ENCODE measurements around the gene CCR6. TPM values are rescaled to one million over a fixed set of nuclear protein-coding genes. Genes with fewer than 3 reads are reported as not detected.

CCR6 gene
- total and polyA plus RNA-seq, 8 donors = 0.13 to 0.92 TPM; not detected in 6

DNA sequence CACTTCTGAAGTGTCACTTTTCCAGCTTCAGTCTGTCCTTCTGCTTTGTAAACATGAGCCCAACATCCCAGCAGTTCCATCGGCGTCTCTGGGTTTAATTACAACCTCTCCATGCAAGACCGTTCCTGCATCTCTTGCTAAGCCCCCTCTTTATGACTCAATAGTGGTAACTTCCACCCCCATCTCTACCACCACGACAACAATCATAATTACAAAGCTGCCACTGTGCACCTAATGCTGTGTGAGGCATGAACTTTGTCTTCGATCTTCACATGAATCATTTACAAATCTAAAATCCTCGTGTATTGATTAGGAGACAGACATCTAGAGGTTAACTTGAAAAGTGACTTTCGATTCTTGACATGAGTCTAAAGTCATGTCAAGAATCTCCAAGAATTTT lies 4.9 kb upstream of the CCR6 start:
- TF ChIP-seq POLR2AphosphoS5 (IDR thresholded peaks at IDR 0.05) = no peak
- no peak for TF ChIP-seq CTCF (IDR thresholded peaks at IDR 0.05)
- TF ChIP-seq POLR2A (IDR thresholded peaks at IDR 0.05) = no peak
- TF ChIP-seq EP300 (IDR thresholded peaks at IDR 0.05) = no peak
- Histone ChIP-seq H3K36me3 (no peaks in the 10 kb centered on the region), H3K9me3 (no peaks in the 10 kb centered on the region), H3K27me3 (peaks cover 0 to 38% (median 0%) of the 10 kb centered on the region in 3 donors), H3K4me3 (no peak overlapping the region), H3K27ac (no peak overlapping the region), H3K4me1 (peaks cover 0 to 12% (median 11%) of the 10 kb centered on the region in 4 donors)
- WGBS, 5 donors = 78 to 87% (median 83%) methylated on average over 7 of the region's 7 CpGs
- DNase-seq = no peak
- intact Hi-C loops (cut with DNase I; ENCODE audit: low total_unique reads) = no loop called here

GRCh38 chr6:167118839-167119238 lies 4.1 kb upstream of the CCR6 start:
- no peak for DNase-seq
- Histone ChIP-seq H3K9me3 (no peaks in the 10 kb centered on the region), H3K27me3 (peaks cover 0 to 37% (median 0%) of the 10 kb centered on the region in 3 donors), H3K4me1 (peaks cover 0 to 14% (median 11%) of the 10 kb centered on the region in 4 donors), H3K36me3 (no peaks in the 10 kb centered on the region), H3K4me3 (no peak overlapping the region), H3K27ac (peak overlapping the region in 1 of 5 donors; percentile 41)
- TF ChIP-seq CTCF (IDR thresholded peaks at IDR 0.05) (no peak), POLR2AphosphoS5 (IDR thresholded peaks at IDR 0.05) (no peak), EP300 (IDR thresholded peaks at IDR 0.05) (no peak), POLR2A (IDR thresholded peaks at IDR 0.05) (no peak)
- intact Hi-C loops (cut with DNase I; ENCODE audit: low total_unique reads) = no loop called here
- WGBS, 5 donors = 80 to 92% (median 84%) methylated on average over 12 of the region's 12 CpGs

GRCh38 chr6:167119670-167120582 lies 3.0 kb upstream of the CCR6 start:
- H3K27ac ChIP-seq = peak overlapping the region in 1 of 5 donors; percentile 41
- peaks cover 0 to 14% (median 11%) of the 10 kb centered on the region in 4 donors for H3K4me1 ChIP-seq
- DNase-seq = peak; percentile 40 to 46
- intact Hi-C loops (cut with DNase I; ENCODE audit: low total_unique reads) = no loop called here
- H3K27me3 ChIP-seq = peaks cover 0 to 35% (median 0%) of the 10 kb centered on the region in 3 donors
- no peaks in the 10 kb centered on the region for H3K9me3 ChIP-seq
- TF ChIP-seq CTCF (IDR thresholded peaks at IDR 0.05) (no peak), POLR2AphosphoS5 (IDR thresholded peaks at IDR 0.05) (no peak), EP300 (IDR thresholded peaks at IDR 0.05) (no peak), POLR2A (IDR thresholded peaks at IDR 0.05) (no peak)
- WGBS, 5 donors = 57 to 80% (median 69%) methylated on average over 8 of the region's 8 CpGs
- no peaks in the 10 kb centered on the region for H3K36me3 ChIP-seq
- no peak overlapping the region for H3K4me3 ChIP-seq

DNA sequence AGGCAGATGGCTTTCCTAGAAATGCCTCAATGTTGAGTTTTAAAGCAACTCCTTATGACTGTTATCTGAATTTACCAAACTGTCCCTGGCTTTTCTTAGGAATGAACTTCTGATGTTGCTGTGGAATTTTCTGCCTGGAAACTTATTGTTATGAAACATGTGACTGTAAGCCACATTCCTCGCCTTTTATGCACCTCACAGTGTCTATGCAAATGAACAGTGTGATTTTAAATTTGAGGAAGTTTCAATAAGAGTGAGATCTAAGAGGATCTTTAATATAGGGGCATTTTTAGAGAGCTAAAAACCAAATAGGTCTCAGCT lies 2.4 kb upstream of the CCR6 start:
- no peak for TF ChIP-seq EP300 (IDR thresholded peaks at IDR 0.05)
- TF ChIP-seq POLR2A (IDR thresholded peaks at IDR 0.05) = no peak
- no peak for TF ChIP-seq CTCF (IDR thresholded peaks at IDR 0.05)
- TF ChIP-seq POLR2AphosphoS5 (IDR thresholded peaks at IDR 0.05) = no peak
- intact Hi-C loops (cut with DNase I; ENCODE audit: low total_unique reads) = no loop called here
- 63 to 94% (median 76%) methylated on average over 1 of the region's 1 CpG for WGBS, 5 donors
- peaks cover 0 to 35% (median 0%) of the 10 kb centered on the region in 3 donors for H3K27me3 ChIP-seq
- H3K27ac ChIP-seq = peak overlapping the region in 1 of 5 donors; percentile 41
- H3K9me3 ChIP-seq = no peaks in the 10 kb centered on the region
- no peak overlapping the region for H3K4me3 ChIP-seq
- DNase-seq = no peak
- peaks cover 0 to 14% (median 11%) of the 10 kb centered on the region in 4 donors for H3K4me1 ChIP-seq
- no peaks in the 10 kb centered on the region for H3K36me3 ChIP-seq
